SK-N-SH treated with all-trans-retinoic acid at 6 μM for 48 hours (cell line): ENCODE results near the gene WNT10A.

ENCODE experiments used
- ATAC-seq: fragments of 200-7000 bp; cut with Tn5 transposase; 3 replicates; pipeline ENCODE4 v1.9.1; 2020; ENCODE audit warnings: mild to moderate bottlenecking, moderate library complexity
- ARNTL ChIP-seq: fragments of 450-650 bp; formaldehyde crosslinking; IDR thresholded peaks from 2 replicates; pipeline ENCODE4 v1.5.0; 2020; ENCODE audit warnings: low read depth, mild to moderate bottlenecking, moderate library complexity, borderline replicate concordance
- BACH2 ChIP-seq: fragments of 250-450 bp; sonication (Bioruptor Pico); IDR thresholded peaks from 2 replicates; pipeline ENCODE4 v1.9.0; 2021; ENCODE audit warnings: mild to moderate bottlenecking, borderline replicate concordance
- CREB5 ChIP-seq: fragments of 250-450 bp; sonication (Bioruptor Pico); IDR thresholded peaks from 2 replicates; pipeline ENCODE4 v1.5.1; 2020; ENCODE audit warnings: low read depth, mild to moderate bottlenecking, moderate library complexity
- CSDC2 ChIP-seq: fragments of 250-450 bp; sonication (Bioruptor Pico); IDR thresholded peaks from 2 replicates; pipeline ENCODE4 v1.5.0; 2020; ENCODE audit warnings: mild to moderate bottlenecking, moderate library complexity
- CSRNP3 ChIP-seq: fragments of 250-450 bp; sonication (Bioruptor Pico); IDR thresholded peaks from 2 replicates; pipeline ENCODE4 v1.5.1; 2021; ENCODE audit warnings: mild to moderate bottlenecking, moderate library complexity
- ESRRG ChIP-seq: fragments of 250-450 bp; sonication (Bioruptor Pico); IDR thresholded peaks from 2 replicates; pipeline ENCODE4 v1.6.1; 2021; ENCODE audit warnings: mild to moderate bottlenecking
- GLIS3 ChIP-seq: fragments of 250-450 bp; sonication (Bioruptor Pico); IDR thresholded peaks from 2 replicates; pipeline ENCODE4 v1.5.0; 2020; ENCODE audit warnings: mild to moderate bottlenecking, moderate library complexity
- ISL1 ChIP-seq: fragments of 250-450 bp; sonication (Bioruptor Pico); IDR thresholded peaks from 2 replicates; pipeline ENCODE4 v2.1.2; 2022; ENCODE audit warnings: mild to moderate bottlenecking, moderate library complexity
- OSR1 ChIP-seq: fragments of 250-450 bp; sonication (Bioruptor Pico); IDR thresholded peaks from 2 replicates; pipeline ENCODE4 v1.8.0; 2022; ENCODE audit warnings: moderate library complexity, mild to moderate bottlenecking, inconsistent platforms
- PATZ1 ChIP-seq: fragments of 250-450 bp; sonication (Bioruptor Pico); IDR thresholded peaks from 2 replicates; pipeline ENCODE4 v1.8.0; 2020; ENCODE audit warnings: mild to moderate bottlenecking, moderate library complexity, borderline replicate concordance
- POU6F1 ChIP-seq: fragments of 250-450 bp; sonication (Bioruptor Pico); IDR thresholded peaks from 2 replicates; pipeline ENCODE4 v1.8.0; 2021; ENCODE audit warnings: low read depth, mild to moderate bottlenecking, moderate library complexity, borderline replicate concordance
- PPARA ChIP-seq: fragments of 250-450 bp; sonication (Bioruptor Pico); IDR thresholded peaks from 2 replicates; pipeline ENCODE4 v1.5.0; 2020; ENCODE audit warnings: mild to moderate bottlenecking, borderline replicate concordance
- RARB ChIP-seq: fragments of 250-450 bp; sonication (Bioruptor Pico); IDR thresholded peaks from 2 replicates; pipeline ENCODE4 v1.8.0; 2021; ENCODE audit warnings: mild to moderate bottlenecking, moderate library complexity
- SNAI2 ChIP-seq: fragments of 250-450 bp; sonication (Bioruptor Pico); IDR thresholded peaks from 2 replicates; pipeline ENCODE4 v1.5.0; 2020; ENCODE audit warnings: mild to moderate bottlenecking, moderate library complexity
- TCF4 ChIP-seq: fragments of 250-450 bp; sonication (Bioruptor Pico); IDR thresholded peaks from 2 replicates; pipeline ENCODE4 v1.8.0; 2021; ENCODE audit warnings: mild to moderate bottlenecking, moderate library complexity, borderline replicate concordance
- TOX ChIP-seq: fragments of 250-450 bp; sonication (Bioruptor Pico); IDR thresholded peaks from 2 replicates; pipeline ENCODE4 v1.8.0; 2021; ENCODE audit warnings: mild to moderate bottlenecking, moderate library complexity, borderline replicate concordance
- TSHZ2 ChIP-seq: fragments of 250-450 bp; sonication (Bioruptor Pico); IDR thresholded peaks from 2 replicates; pipeline ENCODE4 v1.5.0; 2020; ENCODE audit warnings: mild to moderate bottlenecking, moderate library complexity
- ZC3H10 ChIP-seq: fragments of 250-450 bp; sonication (Bioruptor Pico); IDR thresholded peaks from 2 replicates; pipeline ENCODE4 v1.5.1; 2021; ENCODE audit warnings: mild to moderate bottlenecking, moderate library complexity
- ZFP30 ChIP-seq: fragments of 450-650 bp; formaldehyde crosslinking; IDR thresholded peaks from 2 replicates; pipeline ENCODE4 v1.5.0; 2022; ENCODE audit warnings: mild to moderate bottlenecking, moderate library complexity
- ZNF565 ChIP-seq: fragments of 450-650 bp; formaldehyde crosslinking; conservative IDR thresholded peaks from 2 replicates; pipeline ENCODE4 v1.5.0; 2020; ENCODE audit warnings: low read depth, mild to moderate bottlenecking, moderate library complexity
- ZNF70 ChIP-seq: fragments of 450-650 bp; formaldehyde crosslinking; IDR thresholded peaks from 2 replicates; pipeline ENCODE4 v1.5.0; 2020; ENCODE audit warnings: mild to moderate bottlenecking, moderate library complexity
- ZNF8 ChIP-seq: fragments of 450-650 bp; formaldehyde crosslinking; IDR thresholded peaks from 2 replicates; pipeline ENCODE4 v1.5.0; 2020; ENCODE audit warnings: mild to moderate bottlenecking, moderate library complexity

The WNT10A gene

GRCh38 chr2:218904176-218904575, 23.5 kb downstream of the WNT10A start:
- TF ChIP-seq PPARA (CRISPR knock-in tag): no peak
- no peak for TF ChIP-seq BACH2 (CRISPR knock-in tag)
- no peak for TF ChIP-seq GLIS3 (CRISPR knock-in tag)
- no peak for TF ChIP-seq ZNF8
- TF ChIP-seq OSR1: no peak
- TF ChIP-seq CREB5 (CRISPR knock-in tag): no peak
- TF ChIP-seq ARNTL (CRISPR knock-in tag): no peak
- no peak for TF ChIP-seq TSHZ2 (CRISPR knock-in tag)
- TF ChIP-seq POU6F1 (CRISPR knock-in tag): no peak
- no peak for TF ChIP-seq CSDC2 (CRISPR knock-in tag)
- TF ChIP-seq ZNF70 (CRISPR knock-in tag): no peak
- no peak for TF ChIP-seq ISL1 (CRISPR knock-in tag)
- TF ChIP-seq ESRRG (CRISPR knock-in tag): no peak
- no peak for TF ChIP-seq CSRNP3 (CRISPR knock-in tag)
- TF ChIP-seq TOX (CRISPR knock-in tag): no peak
- no peak for TF ChIP-seq PATZ1
- no peak for TF ChIP-seq ZC3H10 (CRISPR knock-in tag)
- TF ChIP-seq TCF4 (CRISPR knock-in tag): no peak
- no peak for TF ChIP-seq SNAI2 (CRISPR knock-in tag)
- TF ChIP-seq ZFP30 (CRISPR knock-in tag): no peak
- TF ChIP-seq, all 23 proteins: peak for 0
- ATAC-seq: no peak

GRCh38 chr2:218908721-218909619, 28.3 kb downstream of the WNT10A start:
- ATAC-seq: peak; percentile 98
- TF ChIP-seq RARB (no peak), CSRNP3 (CRISPR knock-in tag) (no peak), ESRRG (CRISPR knock-in tag) (no peak), GLIS3 (CRISPR knock-in tag) (no peak), ZNF565 (CRISPR knock-in tag) (no peak), OSR1 (no peak), ZFP30 (CRISPR knock-in tag) (no peak), CREB5 (CRISPR knock-in tag) (no peak), CSDC2 (CRISPR knock-in tag) (0 out of 2 replicates have a peak, but pooled peaks have one; percentile 39), TCF4 (CRISPR knock-in tag) (no peak), POU6F1 (CRISPR knock-in tag) (no peak), ISL1 (CRISPR knock-in tag) (no peak), ZC3H10 (CRISPR knock-in tag) (no peak), BACH2 (CRISPR knock-in tag) (no peak)
